ENCODE measurements around the gene PRR27.

DNA sequence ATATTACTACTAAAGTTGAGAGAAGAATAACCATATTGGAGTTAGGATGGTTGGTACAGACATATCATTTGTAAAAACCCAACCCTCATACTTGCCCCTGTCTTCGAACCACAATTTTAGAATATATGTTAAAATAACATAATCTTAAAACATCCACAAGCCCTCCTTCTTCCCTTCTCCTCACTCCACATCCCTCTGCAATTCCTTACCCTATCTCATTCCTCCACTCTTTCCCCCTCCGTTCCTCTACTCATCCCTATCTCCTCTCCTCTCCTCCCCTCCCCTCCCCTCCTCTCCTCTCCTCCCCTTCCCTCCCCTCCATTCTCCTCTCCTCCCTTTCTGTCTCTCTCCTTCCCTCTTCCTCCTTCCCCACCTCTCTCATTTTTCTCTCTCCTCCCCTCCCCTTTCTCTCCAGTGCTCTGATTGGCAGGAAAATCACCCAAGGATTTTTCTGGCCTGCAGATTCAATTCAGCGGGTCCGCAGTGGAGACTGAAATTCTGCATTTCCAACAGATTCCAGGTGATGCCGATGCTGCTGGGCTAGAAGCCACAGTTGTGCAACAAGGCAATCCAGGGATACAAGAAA is 24.1 kb downstream of the PRR27 start:
- TF ChIP-seq, protein P1, sequence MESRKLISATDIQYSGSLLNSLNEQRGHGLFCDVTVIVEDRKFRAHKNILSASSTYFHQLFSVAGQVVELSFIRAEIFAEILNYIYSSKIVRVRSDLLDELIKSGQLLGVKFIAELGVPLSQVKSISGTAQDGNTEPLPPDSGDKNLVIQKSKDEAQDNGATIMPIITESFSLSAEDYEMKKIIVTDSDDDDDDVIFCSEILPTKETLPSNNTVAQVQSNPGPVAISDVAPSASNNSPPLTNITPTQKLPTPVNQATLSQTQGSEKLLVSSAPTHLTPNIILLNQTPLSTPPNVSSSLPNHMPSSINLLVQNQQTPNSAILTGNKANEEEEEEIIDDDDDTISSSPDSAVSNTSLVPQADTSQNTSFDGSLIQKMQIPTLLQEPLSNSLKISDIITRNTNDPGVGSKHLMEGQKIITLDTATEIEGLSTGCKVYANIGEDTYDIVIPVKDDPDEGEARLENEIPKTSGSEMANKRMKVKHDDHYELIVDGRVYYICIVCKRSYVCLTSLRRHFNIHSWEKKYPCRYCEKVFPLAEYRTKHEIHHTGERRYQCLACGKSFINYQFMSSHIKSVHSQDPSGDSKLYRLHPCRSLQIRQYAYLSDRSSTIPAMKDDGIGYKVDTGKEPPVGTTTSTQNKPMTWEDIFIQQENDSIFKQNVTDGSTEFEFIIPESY (IDR thresholded peaks at IDR 0.05) = no peak
- TF ChIP-seq, protein P2, sequence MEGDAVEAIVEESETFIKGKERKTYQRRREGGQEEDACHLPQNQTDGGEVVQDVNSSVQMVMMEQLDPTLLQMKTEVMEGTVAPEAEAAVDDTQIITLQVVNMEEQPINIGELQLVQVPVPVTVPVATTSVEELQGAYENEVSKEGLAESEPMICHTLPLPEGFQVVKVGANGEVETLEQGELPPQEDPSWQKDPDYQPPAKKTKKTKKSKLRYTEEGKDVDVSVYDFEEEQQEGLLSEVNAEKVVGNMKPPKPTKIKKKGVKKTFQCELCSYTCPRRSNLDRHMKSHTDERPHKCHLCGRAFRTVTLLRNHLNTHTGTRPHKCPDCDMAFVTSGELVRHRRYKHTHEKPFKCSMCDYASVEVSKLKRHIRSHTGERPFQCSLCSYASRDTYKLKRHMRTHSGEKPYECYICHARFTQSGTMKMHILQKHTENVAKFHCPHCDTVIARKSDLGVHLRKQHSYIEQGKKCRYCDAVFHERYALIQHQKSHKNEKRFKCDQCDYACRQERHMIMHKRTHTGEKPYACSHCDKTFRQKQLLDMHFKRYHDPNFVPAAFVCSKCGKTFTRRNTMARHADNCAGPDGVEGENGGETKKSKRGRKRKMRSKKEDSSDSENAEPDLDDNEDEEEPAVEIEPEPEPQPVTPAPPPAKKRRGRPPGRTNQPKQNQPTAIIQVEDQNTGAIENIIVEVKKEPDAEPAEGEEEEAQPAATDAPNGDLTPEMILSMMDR (IDR thresholded peaks at IDR 0.05; ENCODE audit: low read depth, low read length, missing input control) = no peak
- TF ChIP-seq SP1 (IDR thresholded peaks at IDR 0.05) = no peak
- TF ChIP-seq RAD21 (IDR thresholded peaks at IDR 0.05) = no peak
- TF ChIP-seq, protein P3, sequence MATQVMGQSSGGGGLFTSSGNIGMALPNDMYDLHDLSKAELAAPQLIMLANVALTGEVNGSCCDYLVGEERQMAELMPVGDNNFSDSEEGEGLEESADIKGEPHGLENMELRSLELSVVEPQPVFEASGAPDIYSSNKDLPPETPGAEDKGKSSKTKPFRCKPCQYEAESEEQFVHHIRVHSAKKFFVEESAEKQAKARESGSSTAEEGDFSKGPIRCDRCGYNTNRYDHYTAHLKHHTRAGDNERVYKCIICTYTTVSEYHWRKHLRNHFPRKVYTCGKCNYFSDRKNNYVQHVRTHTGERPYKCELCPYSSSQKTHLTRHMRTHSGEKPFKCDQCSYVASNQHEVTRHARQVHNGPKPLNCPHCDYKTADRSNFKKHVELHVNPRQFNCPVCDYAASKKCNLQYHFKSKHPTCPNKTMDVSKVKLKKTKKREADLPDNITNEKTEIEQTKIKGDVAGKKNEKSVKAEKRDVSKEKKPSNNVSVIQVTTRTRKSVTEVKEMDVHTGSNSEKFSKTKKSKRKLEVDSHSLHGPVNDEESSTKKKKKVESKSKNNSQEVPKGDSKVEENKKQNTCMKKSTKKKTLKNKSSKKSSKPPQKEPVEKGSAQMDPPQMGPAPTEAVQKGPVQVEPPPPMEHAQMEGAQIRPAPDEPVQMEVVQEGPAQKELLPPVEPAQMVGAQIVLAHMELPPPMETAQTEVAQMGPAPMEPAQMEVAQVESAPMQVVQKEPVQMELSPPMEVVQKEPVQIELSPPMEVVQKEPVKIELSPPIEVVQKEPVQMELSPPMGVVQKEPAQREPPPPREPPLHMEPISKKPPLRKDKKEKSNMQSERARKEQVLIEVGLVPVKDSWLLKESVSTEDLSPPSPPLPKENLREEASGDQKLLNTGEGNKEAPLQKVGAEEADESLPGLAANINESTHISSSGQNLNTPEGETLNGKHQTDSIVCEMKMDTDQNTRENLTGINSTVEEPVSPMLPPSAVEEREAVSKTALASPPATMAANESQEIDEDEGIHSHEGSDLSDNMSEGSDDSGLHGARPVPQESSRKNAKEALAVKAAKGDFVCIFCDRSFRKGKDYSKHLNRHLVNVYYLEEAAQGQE (IDR thresholded peaks at IDR 0.05) = no peak
- TF ChIP-seq NR2F2 (IDR thresholded peaks at IDR 0.05) = no peak
- no peak for TF ChIP-seq JUND (IDR thresholded peaks at IDR 0.05)
- no peak for TF ChIP-seq GABPA (IDR thresholded peaks at IDR 0.05 in 1 of 2, conservative IDR thresholded peaks at IDR 0.05 in 1 of 2)
- TF ChIP-seq EGR1 (IDR thresholded peaks at IDR 0.05; ENCODE audit: low read depth in 2 of 2) = no peak
- no peak for TF ChIP-seq YY1 (IDR thresholded peaks at IDR 0.05)
- TF ChIP-seq, protein P4, sequence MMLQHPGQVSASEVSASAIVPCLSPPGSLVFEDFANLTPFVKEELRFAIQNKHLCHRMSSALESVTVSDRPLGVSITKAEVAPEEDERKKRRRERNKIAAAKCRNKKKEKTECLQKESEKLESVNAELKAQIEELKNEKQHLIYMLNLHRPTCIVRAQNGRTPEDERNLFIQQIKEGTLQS (IDR thresholded peaks at IDR 0.05) = no peak
- TF ChIP-seq HNF4A (conservative IDR thresholded peaks at IDR 0.05) = no peak
- no peak for TF ChIP-seq TAF1 (conservative IDR thresholded peaks at IDR 0.05)
